B cell (primary cell): Measurements from ENCODE around the gene ITPR2. TPM values are rescaled to one million over a fixed set of nuclear protein-coding genes. Genes with fewer than 3 reads are reported as not detected.

Source experiments
- ATAC-seq: fragments of 200-7000 bp; cut with Tn5 transposase; one replicate; pipeline ENCODE4 v1.10.0; 2021; ENCODE audit warnings: low read depth, mild to moderate bottlenecking, moderate number of reproducible peaks, moderate library complexity
- CTCF ChIA-PET: fragments of 350-600 bp; sonication (Branson Sonifier 250); formaldehyde crosslinking; loops from one replicate; lab custom pipeline; 2021; ENCODE audit warnings: antibody characterized with exemption, inconsistent platforms; lab: Charles Lee
- POLR2A ChIA-PET: fragments of 350-600 bp; sonication (Branson Sonifier 250); formaldehyde crosslinking; loops from one replicate; lab custom pipeline; 2021; ENCODE audit warnings: antibody characterized with exemption; lab: Charles Lee
- DNase-seq: peaks from one replicate; pipeline ENCODE4 v3.0.0; 2013
- H2AFZ ChIP-seq: 2 replicates; pipeline ENCODE4 v1.6.1; 2012; ENCODE audit warnings: mild to moderate bottlenecking, low read depth, low read length; ENCODE audit not compliant: insufficient read depth, poor library complexity, severe bottlenecking
- H3K27ac ChIP-seq, 2 donors: 1 replicate in 1 of 2; 2 replicates in 1 of 2; pipeline ENCODE4 v1.5.1; 2012 to 2013; ENCODE audit warnings: low read length in 2 of 2, mild to moderate bottlenecking in 2 of 2, moderate library complexity in 1 of 2
- H3K27me3 ChIP-seq, 4 experiments: fragments of 200-600 bp in 1 of 4; sonication (generic) in 1 of 4; replicated peaks in 1 of 4; 1 replicate in 2 of 4; 2 replicates in 2 of 4; pipeline versions ENCODE4 v1.6.1 to v1.7.0; 2013 to 2016; ENCODE audit warnings: low read length in 3 of 4, mild to moderate bottlenecking in 2 of 4, mixed read lengths in 1 of 4, moderate library complexity in 1 of 4; ENCODE audit not compliant: insufficient read depth in 4 of 4, control insufficient read depth in 3 of 4; ENCODE audit errors: control extremely low read depth in 1 of 4
- H3K36me3 ChIP-seq, 2 experiments: replicated peaks in 1 of 2; 1 replicate in 1 of 2; 2 replicates in 1 of 2; pipeline versions ENCODE4 v1.6.1 to v1.7.1; 2013; ENCODE audit warnings: low read length in 1 of 2; ENCODE audit not compliant: insufficient read depth in 2 of 2, control insufficient read depth in 1 of 2; ENCODE audit errors: control extremely low read depth in 1 of 2, extremely low read depth in 1 of 2
- H3K4me1 ChIP-seq, 2 donors: fragments of 200-600 bp in 1 of 2; sonication (generic) in 1 of 2; 1 replicate in 1 of 2; 2 replicates in 1 of 2; pipeline versions ENCODE4 v1.5.1 to v1.6.1; 2013 to 2017; ENCODE audit warnings: low read length in 2 of 2; ENCODE audit not compliant: control insufficient read depth in 2 of 2, insufficient read depth in 2 of 2
- H3K4me2 ChIP-seq: replicated peaks from 2 replicates; pipeline ENCODE3; 2012; ENCODE audit warnings: mild to moderate bottlenecking, low read depth, low read length; ENCODE audit not compliant: poor library complexity, severe bottlenecking
- H3K4me3 ChIP-seq, 5 experiments: fragments of 200-600 bp in 1 of 5; sonication (generic) in 1 of 5; 1 replicate in 3 of 5; 2 replicates in 2 of 5; pipeline versions ENCODE4 v1.5.1 to v1.7.0; 2011 to 2016; ENCODE audit warnings: low read length in 4 of 5, mild to moderate bottlenecking in 4 of 5, low read depth in 2 of 5, control low read depth in 1 of 5, moderate library complexity in 1 of 5; ENCODE audit not compliant: insufficient read depth in 1 of 5; ENCODE audit errors: control extremely low read depth in 1 of 5, extremely low read depth in 1 of 5
- H3K79me2 ChIP-seq: fragments of 200-600 bp; sonication (generic); one replicate; pipeline ENCODE4 v1.6.0; 2016; ENCODE audit warnings: low read length; ENCODE audit not compliant: control insufficient read depth, insufficient read depth
- H3K9ac ChIP-seq: fragments of 200-600 bp; sonication (generic); 2 replicates; pipeline ENCODE4 v1.6.1; 2017; ENCODE audit warnings: mild to moderate bottlenecking, low read length, moderate library complexity
- H3K9me3 ChIP-seq, 3 donors: one replicate each; pipeline versions ENCODE4 v1.6.1 to v1.7.1; 2013; ENCODE audit warnings: low read length in 2 of 3; ENCODE audit not compliant: control insufficient read depth in 2 of 3, insufficient read depth in 1 of 3; ENCODE audit errors: control extremely low read depth in 1 of 3
- H4K20me1 ChIP-seq: 2 replicates; pipeline ENCODE4 v1.6.0; 2012; ENCODE audit warnings: mild to moderate bottlenecking, low read length; ENCODE audit not compliant: insufficient read depth, control insufficient read depth, poor library complexity, severe bottlenecking
- H3K27ac Mint-ChIP-seq: one replicate; pipeline ENCODE4 v1.8.0; 2021; ENCODE audit warnings: mixed read lengths
- H3K27me3 Mint-ChIP-seq: one replicate; pipeline ENCODE4 v1.8.0; 2021; ENCODE audit warnings: mixed read lengths
- H3K4me1 Mint-ChIP-seq: one replicate; pipeline ENCODE4 v1.8.0; 2021; ENCODE audit warnings: mixed read lengths
- H3K4me3 Mint-ChIP-seq: one replicate; pipeline ENCODE4 v1.8.0; 2021; ENCODE audit warnings: mixed read lengths
- H3K9me3 Mint-ChIP-seq: one replicate; pipeline ENCODE4 v1.8.0; 2022; ENCODE audit warnings: mixed read lengths; ENCODE audit not compliant: insufficient read depth
- CTCF ChIP-seq: fragments of 200-600 bp; IDR thresholded peaks from one replicate; pipeline ENCODE4 v1.8.0; 2022; ENCODE audit warnings: antibody characterized with exemption, mild to moderate bottlenecking
- EZH2 ChIP-seq: IDR thresholded peaks from 2 replicates; pipeline ENCODE4 v1.6.1; 2012; ENCODE audit warnings: borderline replicate concordance, low read depth, mild to moderate bottlenecking, moderate library complexity, low read length; ENCODE audit not compliant: insufficient read depth, poor library complexity, severe bottlenecking
- WGBS: methylation state at CpG from one replicate; pipeline ENCODE4 v1.1.5; 2013; ENCODE audit warnings: missing lambda C conversion rate; ENCODE audit not compliant: insufficient coverage; 5-methylcytosine and 5-hydroxymethylcytosine counted together
- intact Hi-C: fragments of 100-400 bp; cut with micrococcal nuclease; formaldehyde crosslinking; loops from one replicate; pipeline ENCODE4 v1.10.0; 2022
- polyA plus RNA-seq: library from polyadenylated mRNA; depleted of rRNA; stranded (reverse); fragments of >200 nt; gene quantifications from 2 replicates; pipeline ENCODE4 v1.2.3, GENCODE V29; 2012
- total RNA-seq, 2 donors: library from RNA; stranded (reverse); fragments of 120-200 nt in 1 of 2; gene quantifications; 1 replicate in 1 of 2; 2 replicates in 1 of 2; pipeline versions ENCODE4 v1.2.3 to v1.2.4, GENCODE V29; 2013 to 2022

Gene ITPR2
- total and polyA plus RNA-seq, 2 donors (not counting 1 experiment from before 2014, with no cell fraction given), result 4.3 to 113 TPM

DNA sequence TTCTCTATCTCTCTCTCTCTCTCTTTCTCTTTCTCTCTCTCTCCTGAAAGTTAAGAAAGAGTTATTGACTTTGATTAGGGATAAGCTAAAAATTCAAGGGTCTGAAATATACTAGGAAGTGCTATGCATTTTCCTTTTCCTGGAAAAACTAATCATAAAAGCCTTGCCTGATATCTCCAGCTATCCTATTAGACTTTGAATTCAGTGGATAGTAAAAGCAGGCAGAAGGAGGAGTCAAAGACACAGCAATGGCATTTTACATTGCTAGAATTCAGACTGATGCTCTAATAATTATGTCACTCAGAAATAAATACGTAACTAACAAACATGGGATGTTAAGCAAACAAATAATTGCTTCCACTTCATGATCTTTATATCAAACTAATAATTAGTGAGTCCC, 365.6 kb downstream of the ITPR2 start:
- Mint-ChIP-seq H3K4me3 (no peak overlapping the region), H3K27me3 (no peaks in the 10 kb centered on the region), H3K9me3 (no peaks in the 10 kb centered on the region), H3K4me1 (peaks cover 37% of the 10 kb centered on the region), H3K27ac (no peak overlapping the region)
- no CpG with 5 or more reads among the region's 1 CpG for WGBS
- Histone ChIP-seq H3K9ac (no peak overlapping the region), H3K27me3 (no peaks in the 10 kb centered on the region), H2AFZ (no peak overlapping the region), H3K36me3 (no peaks in the 10 kb centered on the region), H3K4me3 (no peak overlapping the region), H3K79me2 (no peaks in the 10 kb centered on the region), H4K20me1 (peaks cover 9% of the 10 kb centered on the region), H3K27ac (no peak overlapping the region), H3K9me3 (no peaks in the 10 kb centered on the region), H3K4me2 (no peak overlapping the region), H3K4me1 (peaks cover 20 to 21% of the 10 kb centered on the region in 2 donors)
- ChIA-PET CTCF (interaction anchor here (1.7 kb wide), 1 partner anchor 32 kb away, joined by 3 read pairs; no protein-coding TSS in a partner anchor), POLR2A (no interaction called here)
- intact Hi-C loops, result no loop called here
- no peak for TF ChIP-seq CTCF
- TF ChIP-seq EZH2, result no peak
- no peak for DNase-seq
- ATAC-seq, result no peak

- no peak for DNase-seq
- no peak overlapping the region for H3K4me3 Mint-ChIP-seq
- Histone ChIP-seq H2AFZ (no peak overlapping the region), H3K4me2 (no peak overlapping the region), H3K4me1 (peaks cover 18 to 21% of the 10 kb centered on the region in 2 donors), H3K27me3 (no peaks in the 10 kb centered on the region), H3K79me2 (no peaks in the 10 kb centered on the region), H3K9me3 (no peaks in the 10 kb centered on the region), H3K9ac (no peak overlapping the region), H4K20me1 (peaks cover 2% of the 10 kb centered on the region), H3K36me3 (no peaks in the 10 kb centered on the region), H3K27ac (no peak overlapping the region), H3K4me3 (no peak overlapping the region)
- ATAC-seq, result no peak
- CTCF ChIA-PET, result interaction anchor here (1.1 to 1.7 kb wide), 4 partner anchors 10 to 347 kb away, joined by 3 to 6 read pairs (median 4); no protein-coding TSS in a partner anchor
- H3K4me1 Mint-ChIP-seq, result peaks cover 35% of the 10 kb centered on the region
- no peaks in the 10 kb centered on the region for H3K27me3 Mint-ChIP-seq
- no CpG with 5 or more reads among the region's 2 CpGs for WGBS
- no peaks in the 10 kb centered on the region for H3K9me3 Mint-ChIP-seq
- POLR2A ChIA-PET, result no interaction called here
- H3K27ac Mint-ChIP-seq, result no peak overlapping the region
- no peak for TF ChIP-seq CTCF
- TF ChIP-seq EZH2, result no peak
- intact Hi-C loops, result no loop called here
Measured at GRCh38 chr12:26466726-26467125, 366.3 kb downstream of the ITPR2 start.
